ENCODE data around the gene COPE.

DNA sequence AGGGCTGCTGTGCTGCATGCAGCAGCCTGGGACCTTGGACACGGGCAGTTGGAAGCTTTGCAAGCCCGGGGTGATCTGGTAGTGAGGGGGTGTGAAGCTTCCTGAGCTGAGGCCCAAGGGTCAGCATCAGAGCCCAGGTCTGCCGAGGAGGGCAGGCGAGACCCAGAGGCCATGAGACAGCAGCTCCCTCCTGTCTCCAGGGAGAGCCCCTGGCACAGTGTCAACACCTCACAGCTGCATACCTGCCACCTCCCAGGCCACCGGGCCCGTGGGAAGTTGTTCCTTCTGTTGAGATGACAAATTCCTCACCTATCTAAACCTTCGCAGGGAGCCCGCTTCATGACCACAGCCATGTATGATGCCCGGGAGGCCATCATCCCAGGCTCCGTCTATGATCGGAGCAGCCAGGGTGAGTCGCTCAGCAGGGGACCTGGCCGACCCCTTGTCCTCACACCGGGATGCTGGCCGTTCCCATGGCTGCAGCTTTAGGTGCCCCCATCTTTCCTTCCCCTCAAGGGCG, 55.3 kb downstream of the COPE start:
- no peak for TF ChIP-seq POLR2AphosphoS5 (IDR thresholded peaks at IDR 0.05; ENCODE audit: low read depth, low read length)
- TF ChIP-seq TAF1 (IDR thresholded peaks at IDR 0.05; ENCODE audit: borderline replicate concordance, insufficient read depth, low read length): no peak
- TF ChIP-seq, protein P1, sequence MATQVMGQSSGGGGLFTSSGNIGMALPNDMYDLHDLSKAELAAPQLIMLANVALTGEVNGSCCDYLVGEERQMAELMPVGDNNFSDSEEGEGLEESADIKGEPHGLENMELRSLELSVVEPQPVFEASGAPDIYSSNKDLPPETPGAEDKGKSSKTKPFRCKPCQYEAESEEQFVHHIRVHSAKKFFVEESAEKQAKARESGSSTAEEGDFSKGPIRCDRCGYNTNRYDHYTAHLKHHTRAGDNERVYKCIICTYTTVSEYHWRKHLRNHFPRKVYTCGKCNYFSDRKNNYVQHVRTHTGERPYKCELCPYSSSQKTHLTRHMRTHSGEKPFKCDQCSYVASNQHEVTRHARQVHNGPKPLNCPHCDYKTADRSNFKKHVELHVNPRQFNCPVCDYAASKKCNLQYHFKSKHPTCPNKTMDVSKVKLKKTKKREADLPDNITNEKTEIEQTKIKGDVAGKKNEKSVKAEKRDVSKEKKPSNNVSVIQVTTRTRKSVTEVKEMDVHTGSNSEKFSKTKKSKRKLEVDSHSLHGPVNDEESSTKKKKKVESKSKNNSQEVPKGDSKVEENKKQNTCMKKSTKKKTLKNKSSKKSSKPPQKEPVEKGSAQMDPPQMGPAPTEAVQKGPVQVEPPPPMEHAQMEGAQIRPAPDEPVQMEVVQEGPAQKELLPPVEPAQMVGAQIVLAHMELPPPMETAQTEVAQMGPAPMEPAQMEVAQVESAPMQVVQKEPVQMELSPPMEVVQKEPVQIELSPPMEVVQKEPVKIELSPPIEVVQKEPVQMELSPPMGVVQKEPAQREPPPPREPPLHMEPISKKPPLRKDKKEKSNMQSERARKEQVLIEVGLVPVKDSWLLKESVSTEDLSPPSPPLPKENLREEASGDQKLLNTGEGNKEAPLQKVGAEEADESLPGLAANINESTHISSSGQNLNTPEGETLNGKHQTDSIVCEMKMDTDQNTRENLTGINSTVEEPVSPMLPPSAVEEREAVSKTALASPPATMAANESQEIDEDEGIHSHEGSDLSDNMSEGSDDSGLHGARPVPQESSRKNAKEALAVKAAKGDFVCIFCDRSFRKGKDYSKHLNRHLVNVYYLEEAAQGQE (IDR thresholded peaks at IDR 0.05; ENCODE audit: insufficient read depth in 1 of 2, low read depth in 2 of 2, low read length in 2 of 2): no peak
- no peak for TF ChIP-seq SIN3A (IDR thresholded peaks at IDR 0.05; ENCODE audit: borderline replicate concordance, insufficient read depth, low read length)
